HG03108 (cell line): Measurements from ENCODE around the gene SLC25A39.

ENCODE experiments used
- ATAC-seq: cut with Tn5 transposase; IDR thresholded peaks from one replicate; pipeline ENCODE4 v1.9.1; 2021; ENCODE audit warnings: moderate library complexity; ENCODE audit not compliant: unreplicated experiment

Gene SLC25A39

GRCh38 chr17:44280392-44280937, 44.2 kb downstream of the SLC25A39 start:
- ATAC-seq, result no peak

DNA sequence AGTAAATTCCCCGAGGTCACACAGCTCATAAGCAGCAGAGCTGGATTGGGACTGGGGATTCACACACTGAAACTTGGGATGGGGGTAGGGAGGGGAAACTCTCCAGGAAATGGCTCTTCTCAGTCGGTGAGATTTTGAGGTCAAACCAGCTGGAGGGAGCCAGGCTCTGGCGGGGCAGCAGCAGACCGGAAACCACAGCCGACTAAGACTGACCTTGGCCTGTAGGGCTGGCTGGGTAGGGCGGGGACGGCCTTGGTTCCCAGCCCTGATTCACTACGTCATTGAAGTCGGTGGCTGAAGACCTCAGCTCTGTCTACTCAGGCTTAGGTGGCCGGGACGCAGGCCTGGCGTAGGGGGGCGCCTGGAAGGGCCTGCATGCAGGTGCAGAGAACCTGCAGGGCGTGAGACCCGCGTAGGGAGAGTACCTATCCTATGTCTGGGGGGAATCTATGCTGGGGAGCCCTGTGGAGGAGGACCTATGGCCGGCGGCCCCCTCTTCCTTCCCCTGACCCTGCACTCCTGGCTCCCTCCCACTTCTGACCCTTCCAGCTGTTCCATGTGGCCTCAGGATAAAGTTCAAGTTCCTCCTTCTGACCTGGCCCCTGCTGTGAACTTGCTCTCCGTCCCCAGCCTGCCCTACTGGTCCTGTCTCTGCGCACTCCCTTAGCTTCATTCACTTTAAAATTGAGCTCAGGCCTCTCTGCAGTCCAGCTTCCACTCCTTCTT, 44.8 kb downstream of the SLC25A39 start:
- ATAC-seq, result peak; percentile 88

GRCh38 chr17:44279346-44279665, 45.3 kb downstream of the SLC25A39 start:
- no peak for ATAC-seq

- ATAC-seq, result no peak
Observed at GRCh38 chr17:44277976-44278375, 46.6 kb downstream of the SLC25A39 start.

GRCh38 chr17:44273607-44274006, 51.0 kb downstream of the SLC25A39 start:
- no peak for ATAC-seq

- ATAC-seq, result no peak
Observed at GRCh38 chr17:44272954-44273353, 51.7 kb downstream of the SLC25A39 start.

- no peak for ATAC-seq
Observed at GRCh38 chr17:44272321-44272951, 52.2 kb downstream of the SLC25A39 start.
